HG03469 (cell line): ENCODE measurements around the gene FYN.
A peak's percentile ranks its signal among the peaks of the same experiment; 100 is the strongest.

Experiments
- ATAC-seq: cut with Tn5 transposase; IDR thresholded peaks from one replicate; pipeline ENCODE4 v1.9.1; 2021; ENCODE audit warnings: mild to moderate bottlenecking, moderate library complexity, moderate number of reproducible peaks; ENCODE audit not compliant: unreplicated experiment

FYN gene

DNA sequence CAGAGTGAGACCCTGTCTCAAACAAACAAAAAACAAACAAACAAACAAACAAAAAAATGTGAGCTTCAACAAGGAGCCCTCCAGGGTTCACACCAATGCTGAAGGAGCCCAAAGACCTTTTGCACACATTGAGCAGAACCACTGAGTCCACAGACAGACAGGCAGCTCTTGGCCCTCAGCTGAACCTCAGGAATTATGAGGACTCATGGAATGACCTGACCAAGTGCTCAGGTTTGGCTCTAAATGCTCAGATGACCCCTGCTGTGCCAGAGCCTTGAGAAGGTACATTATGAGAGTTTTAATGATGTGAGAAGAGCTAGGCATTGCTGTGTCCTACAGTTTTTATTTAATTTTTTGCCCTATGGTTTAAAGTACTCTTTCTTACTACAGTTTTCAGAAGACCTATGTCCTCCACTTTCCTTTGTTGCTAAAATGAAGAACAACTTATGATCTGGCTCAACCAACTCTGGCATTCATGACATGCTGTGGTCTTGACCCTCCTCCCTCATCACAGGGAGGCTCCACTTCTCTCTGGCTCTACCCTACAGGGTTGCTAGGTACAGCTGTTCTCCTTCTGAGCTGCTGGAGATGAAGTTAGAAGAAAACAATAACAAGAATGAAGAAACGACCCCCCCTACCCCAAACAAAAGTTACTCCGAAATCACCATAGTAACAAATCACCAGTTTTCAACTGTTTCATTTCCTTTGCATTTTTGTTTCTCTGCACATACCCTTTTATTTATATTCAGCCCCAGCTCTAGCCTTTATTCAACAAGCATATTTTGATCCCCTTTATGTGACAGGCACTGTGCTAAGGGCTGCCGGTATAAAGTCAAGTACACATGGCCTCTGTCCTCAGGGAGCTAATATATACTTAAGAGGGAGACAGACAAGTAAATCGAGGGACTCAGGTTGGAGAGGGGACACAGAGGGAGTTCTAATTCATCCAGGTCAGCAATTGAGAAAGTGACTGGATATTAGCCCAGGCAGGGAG lies 138.9 kb downstream of the FYN start:
- ATAC-seq: no peak

GRCh38 chr6:111732390-111732789 lies 140.9 kb downstream of the FYN start:
- no peak for ATAC-seq

- ATAC-seq: no peak
Observed at GRCh38 chr6:111731456-111732195, 141.6 kb downstream of the FYN start.

DNA sequence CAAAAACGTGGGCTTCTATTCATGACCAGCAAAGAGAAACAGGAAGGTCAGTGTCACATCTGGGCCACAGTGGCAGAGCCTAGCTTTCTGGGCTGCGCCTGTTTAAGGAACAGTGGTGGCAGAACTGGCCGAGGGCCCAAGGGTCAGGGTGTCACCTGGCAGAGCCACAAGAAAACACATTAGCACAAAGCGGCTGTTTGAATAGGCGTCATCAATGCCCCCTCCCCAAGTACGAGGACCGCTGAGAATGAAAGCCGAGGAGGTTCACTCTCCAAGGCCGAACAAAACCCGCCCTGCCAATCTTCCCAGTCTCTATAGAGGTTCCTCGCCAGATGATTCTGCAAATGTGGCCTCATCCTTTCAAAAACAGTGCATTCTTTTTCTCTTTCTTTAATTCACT lies 142.4 kb downstream of the FYN start:
- ATAC-seq: no peak

DNA sequence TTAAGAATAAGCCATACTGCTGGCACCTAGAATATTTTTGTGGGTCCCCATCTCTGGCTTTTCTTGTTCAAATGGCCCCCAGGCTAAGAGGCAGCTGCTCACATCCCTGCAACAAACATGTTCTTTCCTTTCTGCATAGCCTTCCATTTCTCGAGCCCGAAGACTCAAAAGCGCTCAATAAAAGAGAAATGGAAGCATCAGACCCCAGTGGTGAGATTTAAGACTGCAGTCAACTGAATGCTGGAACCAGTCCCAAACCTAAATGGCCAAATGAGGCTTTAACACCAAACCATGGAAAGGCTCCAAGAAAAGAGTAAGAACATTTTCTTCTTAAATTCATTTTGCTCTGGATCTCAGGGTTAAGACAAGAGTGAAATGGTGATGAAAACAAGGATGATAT lies 145.4 kb downstream of the FYN start:
- ATAC-seq: no peak

DNA sequence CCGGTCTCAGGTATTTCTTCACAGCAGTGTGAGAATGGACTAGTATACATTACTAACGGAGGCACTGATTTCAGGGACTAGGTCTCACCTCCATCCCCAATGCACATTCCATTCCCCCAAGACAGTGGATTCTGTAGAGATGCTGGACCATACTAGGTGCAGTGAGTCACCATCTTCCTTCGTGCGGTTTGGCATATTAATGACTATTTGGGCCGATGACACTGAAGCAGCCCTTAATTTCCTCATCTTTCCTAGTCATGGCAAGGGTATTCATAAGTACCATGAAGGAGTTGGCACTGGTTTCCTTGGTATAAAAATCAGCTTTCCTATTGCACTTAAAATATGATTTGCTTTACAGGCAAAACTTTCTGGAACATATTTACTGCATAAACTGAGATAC lies 146.2 kb downstream of the FYN start:
- no peak for ATAC-seq

- no peak for ATAC-seq
Observed at GRCh38 chr6:111725446-111726112, 147.7 kb downstream of the FYN start.

GRCh38 chr6:111724505-111724904 lies 148.7 kb downstream of the FYN start:
- ATAC-seq: peak; percentile 98

DNA sequence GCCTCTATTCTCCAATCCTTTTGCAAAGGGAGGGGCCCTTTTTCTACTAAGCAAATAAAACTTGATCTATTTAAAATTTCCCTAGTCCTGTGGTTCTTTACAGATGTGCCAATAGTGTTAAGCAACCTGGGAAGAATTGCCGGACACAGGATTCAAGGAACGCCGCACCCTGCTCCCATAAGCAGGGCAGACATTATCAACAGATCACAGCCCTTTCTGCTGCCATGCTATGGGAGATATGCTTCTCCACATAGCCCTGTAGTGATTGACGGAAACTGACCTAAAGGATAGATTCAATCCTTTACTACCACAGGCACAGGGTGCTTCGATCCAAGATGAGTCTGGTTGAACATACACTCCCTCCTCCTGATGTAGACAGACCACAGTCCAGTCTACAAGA lies 149.2 kb downstream of the FYN start:
- no peak for ATAC-seq

GRCh38 chr6:111723412-111723970 lies 149.8 kb downstream of the FYN start:
- ATAC-seq: no peak

- ATAC-seq: no peak
Observed at GRCh38 chr6:111722179-111722731, 151.0 kb downstream of the FYN start.

- ATAC-seq: no peak
Observed at GRCh38 chr6:111721753-111722154, 151.5 kb downstream of the FYN start.

DNA sequence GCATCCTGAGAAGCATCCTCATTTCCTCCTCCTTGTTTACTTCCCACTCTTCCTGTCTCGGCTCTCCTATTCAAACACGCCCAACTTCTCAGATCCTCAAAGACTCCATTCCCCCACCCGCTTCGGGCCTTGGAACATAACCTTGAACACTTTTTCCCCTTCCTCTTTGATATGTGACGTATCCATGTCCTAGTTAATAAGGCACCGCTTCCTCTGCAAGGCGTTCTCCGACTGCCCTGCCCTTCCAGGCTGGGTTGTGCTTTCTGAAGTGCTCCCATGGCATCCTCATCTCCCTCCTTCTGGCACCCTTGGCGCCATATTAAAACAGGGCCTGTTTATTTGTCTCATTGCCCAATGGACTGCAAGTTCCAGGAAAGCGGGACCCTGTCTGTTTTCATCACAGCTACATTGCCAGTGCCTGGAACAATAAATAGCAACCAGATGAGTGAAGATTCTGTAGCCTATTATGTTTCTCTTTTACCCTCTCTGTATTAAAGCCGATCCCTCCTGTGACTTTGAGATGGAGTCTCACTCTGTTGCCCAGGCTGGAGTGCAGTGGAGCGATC lies 152.2 kb downstream of the FYN start:
- ATAC-seq: no peak

- ATAC-seq: no peak
Observed at GRCh38 chr6:111718990-111719389, 154.3 kb downstream of the FYN start.

- ATAC-seq: no peak
Observed at GRCh38 chr6:111718326-111718725, 154.9 kb downstream of the FYN start.

DNA sequence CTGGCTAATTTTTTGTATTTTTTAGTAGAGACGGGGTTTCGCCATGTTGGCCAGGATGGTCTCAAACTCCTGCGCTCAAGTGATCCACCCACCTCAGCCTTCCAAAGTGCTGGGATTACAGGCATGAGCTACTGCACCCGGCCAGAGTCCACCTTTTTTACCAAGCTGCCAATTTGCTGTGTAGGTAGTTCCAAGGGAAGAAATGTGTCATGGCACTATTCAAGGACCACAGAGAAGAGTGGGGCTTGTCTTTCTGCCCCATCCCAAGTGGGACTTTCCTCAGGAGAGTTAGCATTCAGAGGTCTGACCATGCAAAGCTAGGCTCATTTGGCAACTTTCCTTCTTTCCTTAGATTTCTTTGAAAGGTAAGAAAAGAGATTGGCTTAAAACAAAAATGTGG lies 155.6 kb downstream of the FYN start:
- no peak for ATAC-seq

- ATAC-seq: no peak
Observed at GRCh38 chr6:111716325-111716724, 156.9 kb downstream of the FYN start.

DNA sequence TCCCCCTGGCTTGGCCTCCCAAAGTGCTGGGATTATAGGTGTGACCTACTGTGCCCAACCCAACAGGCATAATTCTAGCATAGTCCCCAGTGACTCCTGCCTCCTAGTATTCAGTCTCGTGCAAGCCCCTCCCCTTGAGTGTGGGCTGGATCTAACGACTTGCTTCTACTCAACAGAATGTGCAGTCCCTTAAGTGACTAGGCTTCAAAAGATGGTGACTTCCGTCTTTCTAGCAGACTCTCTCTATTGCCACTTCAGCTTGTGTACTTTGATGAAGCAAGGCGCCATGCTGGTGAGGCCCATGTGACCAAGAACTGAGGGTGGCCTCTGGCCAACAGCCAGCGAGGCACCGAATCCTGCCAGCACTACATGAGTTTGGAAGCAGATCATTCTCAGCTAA lies 157.9 kb downstream of the FYN start:
- no peak for ATAC-seq

- ATAC-seq: no peak
Observed at GRCh38 chr6:111714416-111715270, 158.6 kb downstream of the FYN start.

GRCh38 chr6:111713811-111714210 lies 159.4 kb downstream of the FYN start:
- ATAC-seq: no peak
